GM12878 (cell line): ENCODE measurements around the gene ACTRT3. TPM values are rescaled to one million over a fixed set of nuclear protein-coding genes. Genes with fewer than 3 reads are reported as not detected.
"Not testable (repeated sequence)": the region's sequence is repeated elsewhere in the genome, so short reads cannot be mapped to it uniquely, and the experiment has no call there.

Experiments used
- ATAC-seq: fragments of 200-7000 bp; cut with Tn5 transposase; 3 replicates; pipeline ENCODE4 v1.9.1; 2020; ENCODE audit warnings: mild to moderate bottlenecking, moderate library complexity
- BruUV-seq: library from RNA; stranded (reverse); fragments of 400-500 nt; replicated peaks from 2 replicates; lab custom pipeline; 2021; lab: Mats Ljungman, UMichigan
- CTCF ChIA-PET: fragments of 300-600 bp; sonication (Branson Sonifier 250); formaldehyde crosslinking; extraction: SDS; loops from one replicate; lab custom pipeline; 2021; ENCODE audit warnings: inconsistent platforms; lab: Yijun Ruan, JAX
- POLR2A ChIA-PET: fragments of 350-600 bp; formaldehyde crosslinking; extraction: SDS; loops from one replicate; lab custom pipeline; 2021; ENCODE audit warnings: inconsistent platforms; lab: Charles Lee
- RAD21 ChIA-PET: fragments of 300-600 bp; sonication (Branson Sonifier 250); formaldehyde crosslinking; loops from one replicate; lab custom pipeline; 2023; ENCODE audit warnings: antibody characterized with exemption; ENCODE audit not compliant: unreplicated experiment; lab: Charles Lee
- SMC1A ChIA-PET: fragments of 300-600 bp; sonication (Branson Sonifier 250); formaldehyde crosslinking; loops from one replicate; lab custom pipeline; 2023; ENCODE audit not compliant: unreplicated experiment, uncharacterized antibody; lab: Charles Lee
- DNase-seq: peaks from one replicate; pipeline ENCODE4 v3.0.0-alpha.2; 2011; ENCODE audit warnings: low read depth, low spot score
- FAIRE-seq: peaks from 3 replicates; lab custom pipeline; 2011; peaks lifted over from hg19 to GRCh38; lab: Jason Lieb, UNC
- H2AFZ ChIP-seq: 2 replicates; pipeline ENCODE4 v1.6.0; 2011; ENCODE audit warnings: low read depth, low read length, control low read depth; ENCODE audit not compliant: control insufficient read depth
- H3K27ac ChIP-seq: 2 replicates; pipeline ENCODE4 v1.5.1; 2011; ENCODE audit warnings: control low read depth; ENCODE audit not compliant: control insufficient read depth, insufficient read depth
- H3K27me3 ChIP-seq, 2 experiments: replicated peaks in 1 of 2; 2 replicates each; pipeline versions ENCODE4 v1.6.0 to v1.6.1; 2011; ENCODE audit warnings: low read length in 1 of 2; ENCODE audit not compliant: control insufficient read depth in 2 of 2, insufficient read depth in 2 of 2
- H3K36me3 ChIP-seq, 2 experiments: 2 replicates each; pipeline ENCODE4 v1.5.1; 2011; ENCODE audit warnings: low read length in 1 of 2; ENCODE audit not compliant: control insufficient read depth in 2 of 2, insufficient read depth in 2 of 2
- H3K4me1 ChIP-seq: 2 replicates; pipeline ENCODE4 v1.6.1; 2011; ENCODE audit warnings: mild to moderate bottlenecking, low read length, moderate library complexity, mixed read lengths; ENCODE audit not compliant: control insufficient read depth, insufficient read depth
- H3K4me2 ChIP-seq: 2 replicates; pipeline ENCODE4 v1.6.0; 2011; ENCODE audit warnings: control low read depth; ENCODE audit not compliant: control insufficient read depth, insufficient read depth
- H3K4me3 ChIP-seq: fragments of 200-600 bp; sonication (generic); 2 replicates; pipeline ENCODE4 v1.5.1; 2016
- H3K79me2 ChIP-seq: 2 replicates; pipeline ENCODE4 v1.6.0; 2011; ENCODE audit warnings: low read length; ENCODE audit not compliant: control insufficient read depth, insufficient read depth
- H3K9ac ChIP-seq: 2 replicates; pipeline ENCODE4 v1.8.0; 2011; ENCODE audit warnings: low read length, control low read depth, mixed read lengths; ENCODE audit not compliant: control insufficient read depth, insufficient read depth
- H3K9me3 ChIP-seq: replicated peaks from 3 replicates; pipeline ENCODE4 v1.5.1; 2011; ENCODE audit warnings: mild to moderate bottlenecking, low read length; ENCODE audit not compliant: control insufficient read depth, insufficient read depth
- H4K20me1 ChIP-seq: 2 replicates; pipeline ENCODE4 v1.6.0; 2011; ENCODE audit not compliant: control insufficient read depth, insufficient read depth
- BRCA1 ChIP-seq: IDR thresholded peaks from 2 replicates; pipeline ENCODE4 v1.6.1; 2011; ENCODE audit warnings: low read depth, low read length, improper control_type of control experiment
- E2F8 ChIP-seq: fragments of 450-650 bp; IDR thresholded peaks from 2 replicates; pipeline ENCODE4 v1.6.1; 2018; ENCODE audit warnings: mild to moderate bottlenecking, low read depth, moderate library complexity; ENCODE audit not compliant: partially characterized antibody
- ELK1 ChIP-seq: IDR thresholded peaks from 2 replicates; pipeline ENCODE4 v1.6.1; 2012; ENCODE audit warnings: low read depth, low read length, improper control_type of control experiment
- FOXK2 ChIP-seq: fragments of 450-650 bp; IDR thresholded peaks from 2 replicates; pipeline ENCODE4 v1.6.1; 2017; ENCODE audit warnings: mild to moderate bottlenecking, moderate library complexity
- IKZF2 ChIP-seq, 2 experiments: fragments of 450-650 bp; IDR thresholded peaks; 2 replicates each; pipeline ENCODE4 v1.6.1; 2017; ENCODE audit warnings: mild to moderate bottlenecking in 2 of 2, moderate library complexity in 2 of 2
- IRF4 ChIP-seq: IDR thresholded peaks from 2 replicates; pipeline ENCODE4 v1.6.1; 2011; ENCODE audit warnings: low read depth, low read length
- JUNB ChIP-seq: IDR thresholded peaks from 2 replicates; pipeline ENCODE4 v1.6.1; 2016; ENCODE audit warnings: antibody characterized with exemption, mild to moderate bottlenecking
- MYC ChIP-seq: IDR thresholded peaks from 2 replicates; pipeline ENCODE4 v1.6.1; 2011; ENCODE audit warnings: mild to moderate bottlenecking, low read length, moderate library complexity, inconsistent platforms; ENCODE audit not compliant: insufficient read depth, insufficient replicate concordance, insufficient read length, severe bottlenecking
- NR2C2 ChIP-seq: IDR thresholded peaks from 2 replicates; pipeline ENCODE4 v1.6.1; 2011; ENCODE audit warnings: borderline replicate concordance, low read depth; ENCODE audit not compliant: control insufficient read depth, insufficient read length
- NR2F1 ChIP-seq: fragments of 450-650 bp; conservative IDR thresholded peaks from 2 replicates; pipeline ENCODE4 v1.6.1; 2017; ENCODE audit warnings: mild to moderate bottlenecking
- PKNOX1 ChIP-seq: fragments of 450-650 bp; IDR thresholded peaks from 2 replicates; pipeline ENCODE4 v1.6.1; 2016; ENCODE audit warnings: mild to moderate bottlenecking
- SUZ12 ChIP-seq: fragments of 200-600 bp; sonication (generic); IDR thresholded peaks from one replicate; pipeline ENCODE4 v1.6.1; 2018; ENCODE audit warnings: antibody characterized with exemption, mild to moderate bottlenecking; ENCODE audit not compliant: unreplicated experiment
- TCF3 ChIP-seq: IDR thresholded peaks from 2 replicates; pipeline ENCODE4 v1.6.1; 2012; ENCODE audit warnings: low read depth, mild to moderate bottlenecking, low read length, borderline replicate concordance; ENCODE audit not compliant: insufficient read depth
- WRNIP1 ChIP-seq: IDR thresholded peaks from 2 replicates; pipeline ENCODE4 v1.6.1; 2011; ENCODE audit warnings: low read depth, low read length, improper control_type of control experiment, borderline replicate concordance
- ZNF622 ChIP-seq: fragments of 450-650 bp; IDR thresholded peaks from 2 replicates; pipeline ENCODE4 v1.6.1; 2017; ENCODE audit warnings: mild to moderate bottlenecking, inconsistent platforms
- WGBS: methylation state at CpG from one replicate; pipeline ENCODE4 v1.1.6; 2016; ENCODE audit warnings: low lambda C conversion rate; ENCODE audit not compliant: insufficient replicate concordance, insufficient coverage; ENCODE audit errors: missing lambda C conversion rate; 5-methylcytosine and 5-hydroxymethylcytosine counted together
- in situ Hi-C: fragments of 300-500 bp; cut with MboI; formaldehyde crosslinking; loops from 9 replicates; pipeline ENCODE4 v1.14.3; 2018; ENCODE audit warnings: mixed read lengths
- intact Hi-C: fragments of 100-400 bp; cut with micrococcal nuclease; formaldehyde crosslinking; loops from one replicate; pipeline ENCODE4 v1.14.2; 2022; ENCODE audit not compliant: unreplicated experiment
- polyA plus RNA-seq, 11 experiments: library from polyadenylated mRNA; depleted of rRNA in 4 of 11; unstranded in 6 of 11; stranded (reverse) in 5 of 11; fragments of >200 nt; fragmentation: Nextera tagmentation in 4 of 11; fragmentation: Illumina TruSeq in 1 of 11; extraction: Ambion mirVana in 4 of 11; extraction: Trizol in 1 of 11; gene quantifications; 1 replicate in 1 of 11; 2 replicates in 10 of 11; pipeline versions ENCODE4 v1.2.1 to v1.2.3, GENCODE V29; 2011 to 2016; ENCODE audit warnings: inconsistent platforms in 2 of 11, missing spikeins in 2 of 11, low read depth in 1 of 11
- total RNA-seq, 4 experiments: library from RNA; depleted of rRNA in 3 of 4; stranded (reverse); fragments of >200 nt in 3 of 4; fragmentation: Illumina TruSeq in 1 of 4; extraction: Trizol in 1 of 4; gene quantifications; 2 replicates each; pipeline versions ENCODE4 v1.2.1 to v1.2.3, GENCODE V29; 2013 to 2021

The ACTRT3 gene
- total and polyA plus RNA-seq, 10 of the 15 experiments (the other 5 are each of a cell fraction or from before 2014, with no cell fraction given), result 0.02 to 0.58 (median 0.11) TPM; not detected in 1

GRCh38 chr3:169722724-169723123 is 46.6 kb downstream of the ACTRT3 start:
- in situ Hi-C loops, result no loop called here
- CTCF ChIA-PET, result no interaction called here
- TF ChIP-seq IKZF2 (IDR thresholded peaks at IDR 0.05) (no peak), ELK1 (no peak), BRCA1 (no peak), IRF4 (no peak), NR2F1 (no peak), E2F8 (no peak), PKNOX1 (no peak), FOXK2 (no peak), WRNIP1 (no peak), TCF3 (no peak), MYC (no peak), NR2C2 (no peak), ZNF622 (no peak), SUZ12 (no peak), JUNB (no peak)
- H3K36me3 ChIP-seq, result no peaks in the 10 kb centered on the region
- H3K4me3 ChIP-seq, result no peak overlapping the region
- H4K20me1 ChIP-seq, result no peaks in the 10 kb centered on the region
- no peaks in the 10 kb centered on the region; the same call in 2 of the 3 replicates for H3K9me3 ChIP-seq
- no peaks in the 10 kb centered on the region for H3K4me1 ChIP-seq
- intact Hi-C loops, result no loop called here
- no peaks in the 10 kb centered on the region for H3K79me2 ChIP-seq
- SMC1A ChIA-PET, result interaction anchor here (0.8 kb wide), 1 partner anchor 18 kb away, joined by 3 read pairs; no protein-coding TSS in a partner anchor
- no peak overlapping the region for H2AFZ ChIP-seq
- POLR2A ChIA-PET, result no interaction called here
- RAD21 ChIA-PET, result no interaction called here
- peaks cover 0 to 2% of the 10 kb centered on the region in 2 experiments; a peak in 1 of 4 replicates for H3K27me3 ChIP-seq
- H3K9ac ChIP-seq, result no peak overlapping the region
- H3K4me2 ChIP-seq, result no peak overlapping the region
- no peak overlapping the region for H3K27ac ChIP-seq
- DNase-seq, result no peak
- FAIRE-seq, result no peak
- BruUV-seq, result no TSS peak
- no peak for ATAC-seq

GRCh38 chr3:169718415-169718814 is 50.9 kb downstream of the ACTRT3 start:
- WGBS, result 90% methylated on average over 2 of the region's 4 CpGs
- H3K4me1 ChIP-seq, intact Hi-C loops, DNase-seq, BruUV-seq, FAIRE-seq, in situ Hi-C loops, H3K27ac ChIP-seq, H3K4me2 ChIP-seq, RAD21 ChIA-PET, H3K4me3 ChIP-seq, H3K27me3 ChIP-seq, H4K20me1 ChIP-seq, POLR2A ChIA-PET, ATAC-seq, H3K36me3 ChIP-seq, H3K9ac ChIP-seq, H2AFZ ChIP-seq, H3K9me3 ChIP-seq, SMC1A ChIA-PET, H3K79me2 ChIP-seq: not testable (repeated sequence)
- CTCF ChIA-PET, result interaction anchor here (0.6 kb wide), 1 partner anchor 37 kb away, joined by 3 read pairs; no protein-coding TSS in a partner anchor
